GM21423 (cell line): ENCODE data around the gene KCNMA1.

Source experiments
- ATAC-seq: cut with Tn5 transposase; IDR thresholded peaks from one replicate; pipeline ENCODE4 v1.9.1; 2021; ENCODE audit warnings: mild to moderate bottlenecking, moderate library complexity; ENCODE audit not compliant: unreplicated experiment

The KCNMA1 gene

DNA sequence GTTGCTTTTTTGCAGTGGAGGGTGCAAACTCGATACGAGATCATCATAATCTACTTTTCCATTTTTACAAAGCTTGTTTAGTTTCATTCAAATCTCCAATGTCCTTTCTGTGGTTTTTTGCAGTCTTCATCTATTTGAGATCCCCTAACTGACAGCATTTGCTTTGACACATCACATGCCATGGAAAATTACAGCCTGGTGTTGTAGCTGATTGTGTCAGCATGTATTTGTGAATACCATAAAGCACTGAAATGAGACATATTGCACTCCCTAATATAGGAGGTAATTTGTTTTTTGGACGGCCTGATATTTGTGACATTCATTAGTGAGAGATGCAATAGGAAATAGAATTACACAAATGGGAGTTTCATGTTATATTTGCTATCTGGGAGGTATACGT lies 620.8 kb downstream of the KCNMA1 start:
- ATAC-seq, result no peak

DNA sequence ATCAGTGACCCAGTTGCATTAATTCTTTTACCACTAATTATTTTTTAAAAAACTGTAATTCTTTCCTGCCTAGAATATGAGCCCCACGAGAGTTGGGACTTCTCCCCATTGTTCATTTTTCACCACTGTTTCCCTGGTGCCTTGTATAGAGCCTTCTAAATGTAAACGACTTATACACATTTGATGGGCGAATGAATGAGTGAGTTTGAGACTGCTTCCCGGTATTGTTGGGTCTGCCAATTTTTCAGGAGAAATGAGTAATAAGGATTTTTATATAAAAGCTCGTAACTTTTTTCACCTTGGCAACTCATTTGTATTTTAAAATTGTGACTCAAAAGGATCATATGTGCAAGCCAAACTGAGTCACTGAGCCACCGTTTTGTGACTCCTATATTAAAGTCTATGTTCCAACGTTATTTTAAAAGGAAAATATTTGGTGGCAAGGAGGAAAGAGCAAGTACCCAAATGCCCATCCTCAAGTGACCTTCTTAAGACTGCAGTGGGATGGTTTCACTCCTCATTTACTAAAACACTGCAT lies 621.3 kb downstream of the KCNMA1 start:
- ATAC-seq, result no peak

DNA sequence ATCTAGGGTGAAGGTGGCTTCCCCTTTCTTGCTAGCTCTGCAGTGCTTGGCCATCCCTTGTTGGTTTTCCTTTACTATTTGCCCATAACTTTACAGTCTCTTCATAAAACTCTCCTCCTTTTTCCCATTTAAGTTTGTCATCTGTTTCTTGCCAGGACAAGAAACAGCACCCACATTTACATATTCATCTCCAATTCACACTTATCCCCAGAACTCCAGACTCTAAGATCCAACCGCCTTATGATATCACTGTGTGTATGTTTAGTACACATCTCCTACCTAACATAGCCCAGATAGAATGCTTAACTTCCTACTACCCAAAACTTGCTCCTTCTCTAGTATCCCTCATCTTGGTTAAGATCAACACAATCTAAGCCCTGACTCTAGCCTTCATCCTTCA lies 622.2 kb downstream of the KCNMA1 start:
- ATAC-seq, result no peak

DNA sequence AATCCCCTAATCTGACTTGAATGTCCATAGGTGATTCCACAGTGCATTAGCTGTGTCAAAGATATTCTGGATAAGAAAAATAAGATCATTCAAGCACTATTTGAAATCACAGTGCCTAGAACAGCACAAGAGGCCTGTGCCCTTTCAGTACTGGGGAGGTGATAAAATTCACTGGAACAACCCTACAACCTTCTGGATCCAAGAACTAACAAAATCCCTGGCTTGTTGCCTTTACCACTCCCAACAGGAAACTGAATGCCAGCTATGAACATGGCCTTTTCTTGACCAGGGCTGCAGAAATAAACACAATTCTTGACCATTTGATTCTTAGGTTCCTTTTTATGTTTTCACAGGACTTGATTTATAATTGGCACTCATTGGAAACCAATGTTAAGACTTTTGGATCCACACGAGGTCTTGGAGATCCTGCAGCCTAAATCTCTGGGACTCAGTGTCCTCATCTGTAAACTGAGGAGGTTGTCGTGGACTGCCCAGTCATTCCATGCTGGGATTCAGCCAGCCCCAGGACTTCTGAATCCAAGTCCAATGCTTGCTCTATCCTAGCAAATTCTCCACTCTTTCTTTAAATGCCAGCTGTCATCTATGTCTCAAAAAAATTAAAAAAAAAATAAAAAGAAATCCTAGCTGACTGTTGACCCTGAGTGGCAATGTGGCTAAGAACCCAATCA lies 624.7 kb downstream of the KCNMA1 start:
- ATAC-seq, result no peak

DNA sequence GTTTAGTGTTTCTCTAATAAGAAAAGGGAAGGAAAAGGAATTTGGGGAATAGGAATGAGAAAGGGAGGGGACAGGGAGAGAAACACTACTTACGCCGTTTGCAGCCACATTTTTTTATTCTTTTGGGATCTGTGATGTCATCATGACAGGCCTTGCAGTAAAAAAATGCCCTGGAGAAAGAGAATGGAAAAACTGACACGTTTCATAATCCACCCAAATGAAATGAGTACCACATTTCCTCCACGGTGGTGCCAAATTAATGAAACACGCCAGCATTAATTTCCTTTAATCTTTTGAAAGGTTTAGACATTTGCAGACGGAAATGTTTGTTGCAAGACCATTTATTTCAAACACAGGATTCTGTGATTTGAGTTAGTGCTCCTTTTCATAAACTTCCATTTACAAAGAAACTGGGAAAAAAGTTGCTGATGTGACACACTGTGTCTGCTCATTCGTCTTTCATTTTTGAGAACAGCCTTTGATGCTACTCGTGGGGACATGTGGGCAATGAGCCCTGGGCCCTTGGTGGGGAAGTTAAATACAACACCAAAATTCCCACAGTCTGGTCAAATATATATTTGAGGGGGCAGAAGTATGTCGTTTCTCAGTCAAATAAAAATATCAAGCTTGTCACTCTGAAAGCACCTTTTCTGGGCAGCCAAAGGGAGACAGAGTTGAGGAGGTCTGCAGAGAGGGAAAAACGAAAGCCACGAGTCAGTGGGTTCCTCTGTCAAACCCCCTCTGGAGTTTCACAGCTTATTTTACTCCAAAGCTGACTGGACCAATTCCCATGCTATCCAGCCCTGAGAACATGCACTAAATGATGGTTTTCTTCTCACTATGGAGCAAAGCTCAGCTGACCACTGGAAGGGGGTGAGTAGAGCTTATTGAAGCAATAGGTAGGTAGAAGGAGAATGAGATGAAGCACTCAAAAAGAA lies 625.5 kb downstream of the KCNMA1 start:
- ATAC-seq, result no peak

DNA sequence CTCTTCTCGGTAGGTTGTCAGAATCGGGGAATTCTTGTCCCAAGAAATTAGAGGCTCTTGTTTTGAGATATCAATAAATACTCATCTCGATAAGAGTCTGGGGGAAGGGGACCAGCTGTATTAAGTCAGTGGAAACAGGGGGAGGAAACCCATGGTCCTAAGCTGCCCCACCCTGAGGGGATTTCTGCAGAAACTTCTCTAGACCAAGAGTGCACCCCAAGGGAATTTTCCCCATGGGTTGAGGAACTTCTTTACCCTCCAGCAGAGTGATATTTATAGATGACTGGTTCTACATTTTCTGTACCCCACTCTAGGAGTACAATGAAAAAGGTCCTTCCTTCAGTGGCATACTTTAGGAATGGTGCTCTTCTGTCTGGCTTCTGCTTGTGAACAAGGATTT lies 627.2 kb downstream of the KCNMA1 start:
- no peak for ATAC-seq

DNA sequence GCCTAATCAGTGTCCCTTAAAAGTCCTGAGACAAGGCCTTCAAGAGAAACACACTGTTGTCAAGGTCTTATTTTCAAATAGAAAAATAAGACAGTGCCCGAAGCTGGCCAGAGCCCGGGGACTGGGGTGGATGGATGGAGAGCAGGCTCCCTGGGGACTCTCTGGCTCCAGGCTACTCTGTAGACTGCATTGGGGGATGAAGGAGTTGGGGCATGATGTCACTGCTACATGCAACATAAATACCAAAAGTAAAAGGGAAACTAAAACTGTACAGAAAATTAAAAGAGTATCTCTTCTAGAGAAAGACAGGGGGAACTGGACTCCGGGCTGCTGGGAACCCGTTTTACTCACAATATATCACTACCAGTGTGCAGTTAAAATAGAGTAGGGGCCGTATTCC lies 629.8 kb downstream of the KCNMA1 start:
- peak; percentile 74 for ATAC-seq

DNA sequence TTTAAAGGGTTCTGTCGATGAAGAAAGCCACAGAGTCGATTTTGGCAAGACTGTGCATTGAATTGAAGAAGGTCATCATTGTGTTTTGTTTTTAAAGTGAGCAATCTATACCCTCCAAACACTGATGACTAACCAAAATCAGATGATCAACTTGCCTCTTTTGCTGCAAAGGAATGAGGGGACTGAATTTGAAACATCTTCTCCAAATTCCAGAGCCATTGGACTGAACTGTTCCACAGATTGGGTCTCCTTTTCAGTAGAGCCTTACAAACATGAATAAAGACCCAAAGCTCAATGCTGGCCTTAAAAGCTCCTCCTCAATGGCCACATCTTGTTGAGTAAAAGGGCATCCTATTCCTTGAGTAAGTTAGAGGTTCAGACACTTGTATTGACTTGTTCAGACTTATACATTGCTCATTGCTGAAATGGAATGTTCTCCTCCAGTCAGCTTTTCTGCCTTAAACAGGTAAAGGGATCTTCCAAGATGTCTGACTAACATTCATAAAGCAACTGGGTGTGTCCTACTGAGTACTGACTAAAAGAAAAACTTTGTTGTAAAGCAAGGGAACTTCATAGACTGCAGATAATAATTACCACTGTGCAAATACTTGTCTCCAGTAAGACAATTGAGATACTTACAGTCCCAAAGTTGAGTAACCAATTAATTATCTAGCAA lies 630.6 kb downstream of the KCNMA1 start:
- ATAC-seq, result no peak

DNA sequence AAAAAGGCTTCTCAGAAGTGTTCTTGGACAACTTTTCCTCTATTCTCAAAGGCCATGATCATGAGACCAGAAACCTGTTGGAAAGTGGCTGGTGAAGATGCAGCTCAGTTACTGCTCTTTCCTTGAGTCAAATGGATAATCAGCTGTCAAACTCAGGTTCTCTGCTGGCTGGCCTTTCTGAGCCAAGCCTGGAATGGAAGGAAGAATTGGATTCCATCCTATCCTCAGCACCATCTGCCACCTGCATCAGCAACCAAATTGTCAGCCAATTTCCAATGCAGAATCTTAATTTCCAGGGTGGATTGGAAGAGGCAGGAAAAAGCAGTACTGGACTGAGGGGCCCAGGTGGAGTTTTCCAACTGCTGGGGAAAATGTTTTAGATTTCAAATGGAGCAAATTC lies 631.7 kb downstream of the KCNMA1 start:
- ATAC-seq, result no peak

DNA sequence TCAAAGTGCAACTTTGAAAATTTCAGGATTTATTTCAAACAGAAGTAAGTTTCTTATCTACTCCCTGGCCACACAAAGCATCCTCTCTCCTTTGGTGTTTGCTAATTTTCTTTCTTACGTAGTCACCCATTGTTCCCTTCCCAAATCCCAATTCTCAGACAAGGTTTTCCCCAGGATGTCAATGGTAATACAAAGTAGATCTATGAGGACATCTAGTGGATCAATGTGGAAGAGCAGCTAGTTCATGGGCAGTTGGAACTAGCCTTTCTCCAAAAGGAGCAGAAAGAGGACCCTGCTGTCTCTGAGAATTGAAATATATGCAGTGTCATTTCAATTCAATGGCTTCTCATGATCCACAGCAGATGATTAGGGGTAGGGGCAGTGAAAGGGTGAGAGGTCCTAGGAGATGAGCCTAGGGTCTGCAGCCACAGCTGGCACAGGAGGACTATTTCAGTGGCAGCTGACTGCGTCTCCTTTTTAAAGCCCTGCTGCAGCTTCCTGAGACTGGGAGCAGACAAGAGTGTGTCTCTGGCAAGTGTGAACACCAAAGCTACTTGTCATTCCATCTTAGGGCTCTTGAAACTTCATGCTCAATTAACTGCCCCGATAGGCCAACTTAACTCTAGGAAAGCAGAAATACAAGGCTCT lies 632.6 kb downstream of the KCNMA1 start:
- no peak for ATAC-seq

DNA sequence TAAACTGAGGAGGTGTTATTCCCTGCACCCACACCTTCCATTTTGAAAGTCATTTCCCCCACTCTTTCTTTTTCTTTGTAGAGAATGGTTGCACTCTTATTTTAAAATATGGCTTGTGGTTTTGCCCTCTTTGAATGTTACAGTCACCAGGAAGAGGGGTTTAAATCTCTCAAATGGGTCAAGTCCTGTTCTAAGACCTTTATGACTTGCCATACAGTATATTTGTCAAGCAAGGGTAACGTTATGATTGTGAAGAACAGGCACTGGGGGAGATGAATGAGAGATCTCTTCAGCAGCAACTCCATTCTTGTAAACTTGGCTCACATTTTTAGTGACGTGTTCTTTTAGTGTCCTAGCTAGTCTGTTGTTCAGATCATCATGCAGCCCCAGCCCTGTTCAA lies 634.7 kb downstream of the KCNMA1 start:
- no peak for ATAC-seq

DNA sequence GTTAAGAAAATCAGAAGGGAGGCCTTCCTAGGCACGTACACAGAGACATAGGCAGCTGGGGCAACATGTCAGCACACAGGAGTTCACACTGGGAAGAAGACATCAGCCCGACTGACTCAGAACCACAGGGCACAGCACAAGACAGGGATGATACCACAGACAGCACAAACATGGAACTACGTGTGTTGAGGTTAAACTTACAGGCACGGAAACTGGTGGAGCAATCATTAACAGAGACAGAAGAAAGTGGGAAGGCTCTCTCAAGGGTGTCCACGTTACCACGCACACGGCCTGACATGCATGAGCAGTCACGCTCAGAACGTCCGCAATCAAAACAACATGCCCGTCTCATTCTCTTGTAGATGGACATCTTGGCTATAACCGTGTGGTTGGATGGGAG lies 636.4 kb downstream of the KCNMA1 start:
- no peak for ATAC-seq

DNA sequence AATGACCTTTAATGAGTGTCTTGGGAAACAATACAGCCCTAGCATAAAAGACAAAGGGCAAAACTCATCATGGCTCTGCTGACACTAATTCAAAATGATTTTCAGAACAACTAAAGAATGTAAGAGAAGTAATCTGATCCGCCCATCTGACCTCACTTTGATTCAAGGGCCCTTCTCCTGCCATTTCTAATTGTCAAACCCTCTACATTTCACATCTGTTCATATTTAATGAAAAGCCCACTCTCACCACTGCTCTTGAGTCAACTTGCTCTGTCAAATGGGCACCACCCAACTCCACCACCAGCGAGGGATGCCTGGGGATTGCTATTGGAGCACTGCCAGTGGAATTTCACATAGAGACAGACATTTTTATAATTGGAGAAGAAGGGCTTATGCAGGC lies 639.2 kb downstream of the KCNMA1 start:
- ATAC-seq, result no peak

DNA sequence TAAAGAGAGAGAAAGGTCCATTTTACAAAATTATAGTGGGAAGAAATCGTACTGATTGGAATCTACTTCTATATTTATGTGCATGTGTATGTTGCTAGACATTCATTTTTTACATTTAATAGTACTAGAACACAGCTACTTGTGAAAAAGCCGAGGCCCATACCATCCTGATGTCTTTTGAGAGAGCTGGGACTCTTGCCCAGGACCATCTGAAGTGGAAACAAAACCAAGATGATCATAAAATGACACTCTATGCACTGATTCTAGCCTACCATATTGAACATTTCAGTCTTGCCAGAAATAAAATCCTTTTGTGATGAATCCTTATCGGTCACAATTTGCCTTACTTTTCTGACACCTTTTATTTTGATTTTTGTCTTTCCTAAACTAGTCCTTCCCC lies 640.0 kb downstream of the KCNMA1 start:
- no peak for ATAC-seq

DNA sequence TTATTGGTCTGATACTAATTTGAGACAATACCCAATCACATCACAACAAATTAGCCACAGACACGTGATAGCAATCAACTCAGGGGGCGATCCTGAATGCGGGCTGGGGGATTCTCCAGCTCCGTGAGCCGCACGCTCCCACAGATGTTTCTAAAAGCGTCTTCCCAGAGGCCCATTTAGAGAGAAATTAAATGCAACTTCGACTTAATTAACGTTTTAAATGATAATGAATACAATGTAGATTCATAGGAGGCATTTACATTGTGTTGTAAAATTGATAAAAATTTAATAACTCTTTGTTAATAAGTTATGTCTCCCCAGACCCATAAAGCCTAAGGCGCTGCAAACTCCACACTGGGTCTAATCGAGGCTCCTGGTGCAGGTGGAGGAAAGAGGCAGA lies 642.6 kb downstream of the KCNMA1 start:
- ATAC-seq, result no peak

DNA sequence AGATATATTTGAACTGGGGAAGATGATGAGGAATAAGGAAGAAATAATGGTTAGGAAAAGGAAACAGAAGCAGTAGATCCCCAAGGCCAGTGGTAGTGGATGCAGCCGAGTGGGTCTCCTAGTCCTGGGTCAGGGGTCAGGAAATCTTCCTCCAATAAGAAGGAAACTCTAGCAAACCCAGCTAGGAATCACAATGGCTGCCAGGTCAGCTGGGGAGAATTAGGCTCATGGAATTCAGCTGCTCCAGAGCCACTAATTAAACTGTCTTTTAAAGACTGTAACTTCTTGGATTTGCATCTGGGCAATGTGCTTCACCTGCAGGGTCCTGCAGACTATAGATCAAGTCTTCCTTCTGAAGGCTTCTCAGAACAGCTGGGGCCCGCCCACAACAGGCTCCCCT lies 644.4 kb downstream of the KCNMA1 start:
- ATAC-seq, result no peak

DNA sequence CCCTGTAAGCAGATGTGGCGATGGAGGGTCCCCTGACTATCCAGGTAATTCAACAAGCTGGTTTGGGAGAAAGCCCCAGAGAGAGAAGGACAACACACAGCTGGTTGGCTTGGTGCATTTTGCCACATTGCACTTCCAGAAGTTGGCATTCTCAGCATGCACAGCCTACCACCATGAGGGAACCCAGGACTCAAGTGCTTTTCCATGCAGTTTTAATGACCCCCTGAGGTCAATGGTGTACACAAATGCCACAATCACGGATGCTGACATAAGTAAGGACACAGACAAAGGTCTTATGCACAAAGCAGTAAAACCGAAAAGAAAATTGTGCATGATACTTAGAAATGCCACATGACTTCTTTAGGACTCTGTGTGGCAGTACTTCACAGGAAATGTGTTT lies 645.1 kb downstream of the KCNMA1 start:
- ATAC-seq, result no peak

DNA sequence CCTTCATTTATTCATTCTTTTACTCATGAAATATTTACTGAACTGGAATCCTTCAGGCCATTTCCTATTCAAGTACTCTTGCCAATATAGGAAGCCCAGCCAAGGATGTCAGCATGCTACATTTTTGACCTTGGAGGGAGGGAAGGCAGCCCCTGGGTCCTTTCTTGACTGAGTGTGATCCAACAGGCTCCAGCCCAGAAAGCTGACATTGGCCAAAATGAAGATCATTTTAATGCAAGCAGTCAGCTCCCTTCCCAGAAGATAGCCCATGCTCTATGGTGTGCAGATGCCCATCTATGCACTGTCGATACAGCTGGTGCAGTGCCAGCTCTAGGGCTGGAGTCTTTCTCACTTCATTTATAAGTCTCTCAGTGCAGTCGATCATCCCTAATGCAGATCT lies 646.0 kb downstream of the KCNMA1 start:
- ATAC-seq, result no peak

DNA sequence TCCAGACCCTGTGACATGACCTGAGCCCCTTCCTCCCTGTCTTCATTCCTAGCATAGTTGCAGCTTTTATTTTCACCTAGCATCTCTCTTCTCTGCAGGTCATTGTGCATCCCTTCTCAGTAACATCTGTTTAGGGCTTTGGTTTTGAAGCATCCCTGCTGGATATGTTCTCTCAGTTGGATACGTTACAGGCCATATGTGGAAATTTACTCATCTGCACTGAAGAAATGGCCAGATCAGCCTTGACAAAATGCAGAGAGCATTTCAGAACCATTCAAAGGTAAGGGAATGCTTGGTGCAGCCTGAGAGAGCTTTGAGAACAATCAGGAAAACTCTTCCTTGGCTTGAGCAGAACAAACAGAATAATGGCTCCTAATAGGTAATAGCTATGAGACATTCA lies 647.0 kb downstream of the KCNMA1 start:
- ATAC-seq, result no peak

DNA sequence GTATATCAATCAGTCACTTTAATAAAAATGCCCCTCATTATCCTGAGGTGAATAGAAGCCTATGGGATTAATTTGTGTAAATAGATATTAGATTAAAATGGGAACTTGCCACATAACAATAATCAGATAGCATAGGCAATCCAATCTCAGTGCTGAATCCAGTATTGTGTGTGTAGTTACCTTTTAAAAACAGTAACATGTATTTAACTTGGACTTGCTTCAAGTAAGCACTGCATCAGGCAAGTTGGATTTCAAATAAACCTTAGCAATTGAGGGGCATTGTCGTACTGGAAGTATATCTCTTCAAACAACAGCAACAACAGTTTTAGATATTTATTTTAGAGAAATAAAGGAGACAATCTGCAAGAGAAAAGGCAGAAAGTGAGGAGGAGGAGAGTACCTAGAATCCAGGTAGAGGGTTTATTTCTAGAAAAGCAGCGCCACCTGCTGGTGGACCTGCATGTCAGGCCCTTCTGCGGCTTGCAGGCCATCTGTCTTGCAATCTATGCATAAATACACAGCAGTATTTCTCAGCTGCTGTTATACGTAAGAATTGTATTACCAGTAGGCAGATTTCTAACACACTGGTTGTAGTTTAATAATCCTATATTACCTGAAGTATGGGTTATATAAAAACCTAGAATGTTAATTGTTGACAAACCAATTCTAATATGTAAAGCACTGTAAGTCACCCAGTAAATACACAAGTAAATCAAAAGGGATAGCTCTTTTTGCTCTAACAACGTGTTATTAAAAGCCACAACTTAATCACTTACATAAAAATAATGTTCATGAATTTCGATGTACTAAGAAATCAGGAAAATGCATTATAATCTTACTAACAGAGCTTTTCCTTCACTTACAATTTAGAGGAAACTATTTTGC lies 652.8 kb downstream of the KCNMA1 start:
- peak; percentile 89 for ATAC-seq
